ENCODE measurements around the gene DXO.

DXO gene

DNA sequence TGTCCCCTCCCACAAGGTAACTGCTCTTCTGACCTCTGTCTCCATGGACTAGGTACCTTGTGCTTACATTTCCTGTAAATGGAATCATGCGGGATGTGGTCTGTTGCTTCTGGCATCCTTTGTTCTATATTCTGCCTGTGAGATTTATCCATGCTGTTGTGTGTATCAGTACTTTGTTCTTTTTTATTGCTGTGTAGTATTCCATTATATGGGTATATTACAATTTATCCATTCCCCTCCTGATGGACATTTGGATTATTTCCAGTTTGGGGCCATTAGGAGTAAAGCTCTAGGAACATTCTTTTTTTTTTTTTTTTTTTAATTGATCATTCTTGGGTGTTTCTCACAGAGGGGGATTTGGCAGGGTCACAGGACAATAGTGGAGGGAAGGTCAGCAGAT lies 41.0 kb downstream of the DXO start:
- CTCF ChIA-PET, result no interaction called here
- POLR2A ChIA-PET, result no interaction called here
- no peak for TF ChIP-seq FOXK2 (IDR thresholded peaks at IDR 0.05)
- TF ChIP-seq, protein P1, sequence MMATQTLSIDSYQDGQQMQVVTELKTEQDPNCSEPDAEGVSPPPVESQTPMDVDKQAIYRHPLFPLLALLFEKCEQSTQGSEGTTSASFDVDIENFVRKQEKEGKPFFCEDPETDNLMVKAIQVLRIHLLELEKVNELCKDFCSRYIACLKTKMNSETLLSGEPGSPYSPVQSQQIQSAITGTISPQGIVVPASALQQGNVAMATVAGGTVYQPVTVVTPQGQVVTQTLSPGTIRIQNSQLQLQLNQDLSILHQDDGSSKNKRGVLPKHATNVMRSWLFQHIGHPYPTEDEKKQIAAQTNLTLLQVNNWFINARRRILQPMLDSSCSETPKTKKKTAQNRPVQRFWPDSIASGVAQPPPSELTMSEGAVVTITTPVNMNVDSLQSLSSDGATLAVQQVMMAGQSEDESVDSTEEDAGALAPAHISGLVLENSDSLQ (IDR thresholded peaks at IDR 0.05), result no peak
- no peak for TF ChIP-seq HDGF (IDR thresholded peaks at IDR 0.05; ENCODE audit: borderline replicate concordance)
- no peak for TF ChIP-seq ARNT (IDR thresholded peaks at IDR 0.05)
- TF ChIP-seq BHLHE40 (IDR thresholded peaks at IDR 0.05; ENCODE audit: borderline replicate concordance), result no peak
- TF ChIP-seq ZNF384 (IDR thresholded peaks at IDR 0.05), result no peak
- no peak for TF ChIP-seq SUZ12 (IDR thresholded peaks at IDR 0.05)
- no peak for TF ChIP-seq FOXM1 (IDR thresholded peaks at IDR 0.05; ENCODE audit: borderline replicate concordance)
- TF ChIP-seq FOXA1 (IDR thresholded peaks at IDR 0.05), result no peak
- DNase-seq (ENCODE audit: extremely low spot score), result no peak

DNA sequence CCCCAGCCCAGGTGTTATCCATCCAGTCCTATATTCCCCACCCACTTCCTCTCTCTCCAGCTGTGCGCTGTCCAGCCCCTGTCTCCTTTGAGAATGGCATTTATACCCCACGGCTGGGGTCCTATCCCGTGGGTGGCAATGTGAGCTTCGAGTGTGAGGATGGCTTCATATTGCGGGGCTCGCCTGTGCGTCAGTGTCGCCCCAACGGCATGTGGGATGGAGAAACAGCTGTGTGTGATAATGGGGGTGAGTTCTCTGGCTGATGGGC lies 43.3 kb downstream of the DXO start:
- ChIA-PET POLR2A (no interaction called here), CTCF (no interaction called here)
- no peak for DNase-seq (ENCODE audit: extremely low spot score)
- TF ChIP-seq SP1 (IDR thresholded peaks at IDR 0.05), result no peak
- no peak for TF ChIP-seq ARNT (IDR thresholded peaks at IDR 0.05)
- no peak for TF ChIP-seq TARDBP (IDR thresholded peaks at IDR 0.05)
- no peak for TF ChIP-seq FOXM1 (IDR thresholded peaks at IDR 0.05; ENCODE audit: borderline replicate concordance)
- TF ChIP-seq BHLHE40 (IDR thresholded peaks at IDR 0.05; ENCODE audit: borderline replicate concordance), result no peak
- no peak for TF ChIP-seq ZNF384 (IDR thresholded peaks at IDR 0.05)
- TF ChIP-seq NFRKB (IDR thresholded peaks at IDR 0.05), result no peak
- no peak for TF ChIP-seq FOXK2 (IDR thresholded peaks at IDR 0.05)
- TF ChIP-seq CTBP1 (IDR thresholded peaks at IDR 0.05; ENCODE audit: borderline replicate concordance), result no peak
- TF ChIP-seq, protein P1 (IDR thresholded peaks at IDR 0.05), result no peak
- TF ChIP-seq L3MBTL2 (conservative IDR thresholded peaks at IDR 0.05), result no peak
- no peak for TF ChIP-seq SUZ12 (IDR thresholded peaks at IDR 0.05)
- no peak for TF ChIP-seq FOXA1 (IDR thresholded peaks at IDR 0.05)
- TF ChIP-seq HDGF (IDR thresholded peaks at IDR 0.05; ENCODE audit: borderline replicate concordance), result no peak
- no peak for TF ChIP-seq LEF1 (IDR thresholded peaks at IDR 0.05; ENCODE audit: borderline replicate concordance)
- no peak for TF ChIP-seq ELF4 (IDR thresholded peaks at IDR 0.05)

DNA sequence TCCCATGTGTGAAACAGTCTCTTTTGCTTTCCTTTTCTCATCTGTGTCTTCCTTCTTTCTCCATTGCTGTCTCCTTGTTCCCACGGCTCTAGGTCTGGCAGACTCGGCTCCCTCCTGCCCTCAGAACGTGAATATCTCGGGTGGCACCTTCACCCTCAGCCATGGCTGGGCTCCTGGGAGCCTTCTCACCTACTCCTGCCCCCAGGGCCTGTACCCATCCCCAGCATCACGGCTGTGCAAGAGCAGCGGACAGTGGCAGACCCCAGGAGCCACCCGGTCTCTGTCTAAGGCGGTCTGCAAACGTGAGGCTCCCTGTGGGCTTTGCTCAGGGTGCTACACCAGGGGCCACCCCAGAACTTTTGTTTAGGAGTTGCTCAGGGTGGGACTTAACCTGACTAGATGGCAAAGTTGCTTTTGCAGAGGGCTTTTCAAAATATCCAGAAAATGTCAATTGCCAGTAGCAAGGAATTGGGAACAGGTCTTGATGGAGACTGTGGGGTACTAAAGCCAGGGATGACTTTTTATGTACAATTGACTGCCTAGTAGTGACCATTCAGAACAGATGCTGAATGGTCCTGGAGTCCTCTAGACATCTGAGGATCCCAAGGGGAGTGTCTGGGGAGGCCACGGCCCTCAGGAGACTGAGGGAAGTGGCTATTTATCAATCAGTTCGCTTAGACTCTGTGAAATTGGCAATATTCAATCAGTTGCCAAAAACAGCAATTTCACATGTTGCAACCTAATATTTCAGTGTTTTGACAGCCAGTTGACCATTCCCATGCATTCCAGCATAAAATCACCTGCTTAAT lies 43.9 kb downstream of the DXO start:
- DNase-seq (ENCODE audit: extremely low spot score), result no peak
- TF ChIP-seq FOXM1 (IDR thresholded peaks at IDR 0.05; ENCODE audit: borderline replicate concordance), result no peak
- no peak for TF ChIP-seq TARDBP (IDR thresholded peaks at IDR 0.05)
- no peak for TF ChIP-seq L3MBTL2 (conservative IDR thresholded peaks at IDR 0.05)
- ChIA-PET POLR2A (no interaction called here), CTCF (no interaction called here)

DNA sequence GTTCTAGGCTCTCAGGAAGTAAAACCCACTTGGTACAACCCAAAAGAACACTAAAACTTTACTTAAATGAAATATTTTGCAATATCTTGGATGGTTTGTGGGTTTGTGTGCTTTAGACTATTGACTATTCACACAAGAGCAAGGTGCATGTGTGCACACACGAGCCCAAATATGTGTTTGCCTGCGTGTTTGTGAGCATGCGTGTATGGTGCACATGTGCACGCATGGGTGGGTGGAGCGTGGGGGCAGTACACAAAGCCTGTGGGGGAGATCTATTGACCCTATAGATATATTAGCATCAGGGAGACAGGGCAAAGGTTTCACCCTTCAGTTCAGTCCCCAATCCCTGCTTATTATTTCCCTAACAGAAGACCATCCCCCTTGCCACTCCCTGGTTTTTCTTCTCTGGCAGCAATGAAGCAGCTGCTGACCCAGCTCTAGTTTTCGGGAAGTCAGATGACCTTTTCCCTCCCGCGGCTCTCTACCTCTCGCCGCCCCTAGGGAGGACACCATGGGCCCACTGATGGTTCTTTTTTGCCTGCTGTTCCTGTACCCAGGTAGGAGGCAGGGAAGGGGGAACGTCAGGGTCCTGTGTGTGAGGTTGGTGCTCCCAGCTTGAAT lies 44.6 kb downstream of the DXO start, which contains the start of gene C2:
Gene C2 (plus strand): TSS at position 476 of the 621 bp plus-strand sequence. CDS start 36 bp downstream, at position 512.
- ChIA-PET CTCF (no interaction called here), POLR2A (no interaction called here)
- DNase-seq (ENCODE audit: extremely low spot score), result no peak
- TF ChIP-seq ELF4 (IDR thresholded peaks at IDR 0.05) (no peak), FOXK2 (IDR thresholded peaks at IDR 0.05) (no peak), HDGF (IDR thresholded peaks at IDR 0.05; ENCODE audit: borderline replicate concordance) (no peak), ZNF384 (IDR thresholded peaks at IDR 0.05) (no peak), BHLHE40 (IDR thresholded peaks at IDR 0.05; ENCODE audit: borderline replicate concordance) (no peak), TARDBP (IDR thresholded peaks at IDR 0.05) (no peak), FOXM1 (IDR thresholded peaks at IDR 0.05; ENCODE audit: borderline replicate concordance) (no peak), FOXA1 (IDR thresholded peaks at IDR 0.05) (no peak), NFRKB (IDR thresholded peaks at IDR 0.05) (no peak), ARNT (IDR thresholded peaks at IDR 0.05) (no peak), SP1 (IDR thresholded peaks at IDR 0.05) (no peak), LEF1 (IDR thresholded peaks at IDR 0.05; ENCODE audit: borderline replicate concordance) (no peak), CTBP1 (IDR thresholded peaks at IDR 0.05; ENCODE audit: borderline replicate concordance) (no peak), L3MBTL2 (conservative IDR thresholded peaks at IDR 0.05) (no peak), SUZ12 (IDR thresholded peaks at IDR 0.05) (no peak)
- TF ChIP-seq, protein P1 (IDR thresholded peaks at IDR 0.05), result no peak

DNA sequence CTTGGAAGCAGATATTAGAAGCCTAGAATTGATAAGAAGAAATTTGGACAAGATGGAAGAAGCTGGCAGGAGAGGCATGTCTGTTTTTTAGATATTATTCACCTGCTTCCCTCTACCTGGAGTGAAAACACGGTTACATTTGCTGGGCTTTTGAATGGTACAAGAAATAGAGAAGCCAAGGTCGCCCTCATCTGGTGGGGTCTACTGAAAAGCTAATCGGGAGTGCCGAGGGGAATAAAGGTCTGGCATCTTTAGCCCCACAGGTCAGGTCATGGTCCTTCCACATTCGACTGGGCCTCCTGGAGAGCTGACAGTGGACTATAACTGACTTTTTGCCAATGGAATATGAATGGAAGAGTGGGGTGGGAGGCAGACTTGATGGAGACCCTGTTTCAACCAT lies 49.0 kb downstream of the DXO start:
- DNase-seq (ENCODE audit: extremely low spot score), result no peak
- TF ChIP-seq BHLHE40 (IDR thresholded peaks at IDR 0.05; ENCODE audit: borderline replicate concordance), result no peak
- TF ChIP-seq ZNF384 (IDR thresholded peaks at IDR 0.05), result no peak
- no peak for TF ChIP-seq SP1 (IDR thresholded peaks at IDR 0.05)
- TF ChIP-seq TARDBP (IDR thresholded peaks at IDR 0.05), result no peak
- no peak for TF ChIP-seq SUZ12 (IDR thresholded peaks at IDR 0.05)
- TF ChIP-seq FOXA1 (IDR thresholded peaks at IDR 0.05), result no peak
- TF ChIP-seq, protein P1 (IDR thresholded peaks at IDR 0.05), result no peak
- no peak for TF ChIP-seq NFRKB (IDR thresholded peaks at IDR 0.05)
- no peak for TF ChIP-seq FOXK2 (IDR thresholded peaks at IDR 0.05)
- no peak for TF ChIP-seq ELF4 (IDR thresholded peaks at IDR 0.05)
- no peak for TF ChIP-seq L3MBTL2 (conservative IDR thresholded peaks at IDR 0.05)
- TF ChIP-seq HDGF (IDR thresholded peaks at IDR 0.05; ENCODE audit: borderline replicate concordance), result no peak
- no peak for TF ChIP-seq ARNT (IDR thresholded peaks at IDR 0.05)
- ChIA-PET CTCF (interaction anchor here (0.6 to 1.1 kb wide), 6 partner anchors 19 to 146 kb away, joined by 3 to 5 read pairs (median 3); partner anchors contain the start of gene VWA7), POLR2A (interaction anchor here (1.0 to 2.1 kb wide), 3 partner anchors 21 to 127 kb away, joined by 3 to 14 read pairs (median 3); partner anchors contain the start of genes VARS1 and ZBTB12)

All from HEK293T (cell line).